ENCODE results near the gene CDK14.

The CDK14 gene

DNA sequence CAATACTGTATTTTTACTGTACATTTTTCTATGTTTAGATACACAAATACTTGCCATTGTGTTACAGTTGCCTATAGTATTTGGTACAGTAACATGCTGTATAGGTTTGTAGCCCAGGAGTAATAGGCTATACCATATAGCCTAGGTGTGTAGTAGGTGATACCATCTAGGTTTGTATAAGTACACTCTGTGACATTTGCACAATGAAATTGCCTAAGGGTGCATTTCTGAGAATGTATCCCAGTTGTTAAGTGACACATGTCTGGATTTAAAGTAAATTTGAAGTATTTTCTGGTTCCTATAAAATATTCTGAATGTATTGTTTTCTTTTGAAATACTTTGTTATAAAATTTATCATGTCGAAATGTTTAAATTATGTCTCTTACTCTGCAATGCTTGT is 7.2 kb downstream of the CDK14 start:
- H3K27ac ChIP-seq = no peak overlapping the region
- H3K9me3 ChIP-seq = no peaks in the 10 kb centered on the region
- no peak overlapping the region for H3K4me3 ChIP-seq
- peaks cover 0 to 10% (median 4%) of the 10 kb centered on the region in 4 donors for H3K4me1 ChIP-seq
- intact Hi-C loops (cut with DNase I; ENCODE audit: low total_unique reads) = no loop called here
- no peaks in the 10 kb centered on the region for H3K36me3 ChIP-seq
- TF ChIP-seq, protein P1, sequence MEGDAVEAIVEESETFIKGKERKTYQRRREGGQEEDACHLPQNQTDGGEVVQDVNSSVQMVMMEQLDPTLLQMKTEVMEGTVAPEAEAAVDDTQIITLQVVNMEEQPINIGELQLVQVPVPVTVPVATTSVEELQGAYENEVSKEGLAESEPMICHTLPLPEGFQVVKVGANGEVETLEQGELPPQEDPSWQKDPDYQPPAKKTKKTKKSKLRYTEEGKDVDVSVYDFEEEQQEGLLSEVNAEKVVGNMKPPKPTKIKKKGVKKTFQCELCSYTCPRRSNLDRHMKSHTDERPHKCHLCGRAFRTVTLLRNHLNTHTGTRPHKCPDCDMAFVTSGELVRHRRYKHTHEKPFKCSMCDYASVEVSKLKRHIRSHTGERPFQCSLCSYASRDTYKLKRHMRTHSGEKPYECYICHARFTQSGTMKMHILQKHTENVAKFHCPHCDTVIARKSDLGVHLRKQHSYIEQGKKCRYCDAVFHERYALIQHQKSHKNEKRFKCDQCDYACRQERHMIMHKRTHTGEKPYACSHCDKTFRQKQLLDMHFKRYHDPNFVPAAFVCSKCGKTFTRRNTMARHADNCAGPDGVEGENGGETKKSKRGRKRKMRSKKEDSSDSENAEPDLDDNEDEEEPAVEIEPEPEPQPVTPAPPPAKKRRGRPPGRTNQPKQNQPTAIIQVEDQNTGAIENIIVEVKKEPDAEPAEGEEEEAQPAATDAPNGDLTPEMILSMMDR (IDR thresholded peaks at IDR 0.05) = no peak
- H3K27me3 ChIP-seq = no peaks in the 10 kb centered on the region
- DNase-seq = no peak

DNA sequence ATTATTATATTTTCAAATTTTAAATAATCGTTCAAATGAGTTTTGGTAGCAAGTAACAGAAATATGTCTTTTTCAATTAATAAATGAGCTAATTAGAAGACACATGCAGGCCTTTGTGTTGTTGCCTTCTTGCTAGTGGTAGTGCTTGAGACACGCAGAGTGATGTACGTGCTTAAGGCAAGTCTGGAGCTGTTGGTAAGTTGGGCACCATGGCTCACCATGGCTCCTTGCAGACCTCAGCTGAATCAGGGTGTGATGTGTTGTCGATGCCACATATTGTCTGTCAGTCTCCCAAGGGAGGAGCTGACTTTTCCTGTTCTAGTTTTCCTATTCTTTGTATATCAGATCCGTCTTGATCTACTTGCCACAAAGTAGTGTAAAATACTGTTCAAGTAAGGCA is 8.3 kb downstream of the CDK14 start:
- Histone ChIP-seq H3K36me3 (no peaks in the 10 kb centered on the region), H3K9me3 (no peaks in the 10 kb centered on the region), H3K27ac (no peak overlapping the region), H3K27me3 (no peaks in the 10 kb centered on the region), H3K4me3 (no peak overlapping the region), H3K4me1 (peaks cover 0 to 9% (median under 1%) of the 10 kb centered on the region in 4 donors)
- TF ChIP-seq, protein P1 (IDR thresholded peaks at IDR 0.05) = no peak
- intact Hi-C loops (cut with DNase I; ENCODE audit: low total_unique reads) = no loop called here
- DNase-seq = no peak

DNA sequence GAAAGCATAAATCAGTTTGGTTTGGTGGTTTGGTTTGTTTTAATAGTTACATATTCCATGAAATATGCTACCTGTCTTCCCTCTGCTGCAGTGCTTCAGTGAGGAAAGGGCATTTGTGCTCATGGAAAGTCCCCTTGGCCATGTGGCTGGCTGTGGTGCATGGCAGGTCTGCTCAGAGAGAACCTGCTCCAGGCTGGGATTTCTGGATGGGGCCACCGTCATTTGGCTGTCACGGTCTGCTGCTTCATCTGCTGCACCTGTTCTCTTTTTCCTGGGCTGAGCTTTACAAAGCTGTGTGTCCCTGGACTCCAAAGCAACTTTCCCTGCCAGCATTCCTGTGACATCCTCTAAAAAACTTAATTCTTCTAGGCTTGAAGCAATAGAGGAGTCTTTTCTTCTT is 8.9 kb downstream of the CDK14 start:
- DNase-seq = no peak
- TF ChIP-seq, protein P1 (IDR thresholded peaks at IDR 0.05) = no peak
- no peak overlapping the region for H3K4me3 ChIP-seq
- intact Hi-C loops (cut with DNase I; ENCODE audit: low total_unique reads) = no loop called here
- H3K9me3 ChIP-seq = no peaks in the 10 kb centered on the region
- H3K27ac ChIP-seq = no peak overlapping the region
- peaks cover 0 to 9% (median 0%) of the 10 kb centered on the region in 4 donors for H3K4me1 ChIP-seq
- no peaks in the 10 kb centered on the region for H3K27me3 ChIP-seq
- H3K36me3 ChIP-seq = no peaks in the 10 kb centered on the region

DNA sequence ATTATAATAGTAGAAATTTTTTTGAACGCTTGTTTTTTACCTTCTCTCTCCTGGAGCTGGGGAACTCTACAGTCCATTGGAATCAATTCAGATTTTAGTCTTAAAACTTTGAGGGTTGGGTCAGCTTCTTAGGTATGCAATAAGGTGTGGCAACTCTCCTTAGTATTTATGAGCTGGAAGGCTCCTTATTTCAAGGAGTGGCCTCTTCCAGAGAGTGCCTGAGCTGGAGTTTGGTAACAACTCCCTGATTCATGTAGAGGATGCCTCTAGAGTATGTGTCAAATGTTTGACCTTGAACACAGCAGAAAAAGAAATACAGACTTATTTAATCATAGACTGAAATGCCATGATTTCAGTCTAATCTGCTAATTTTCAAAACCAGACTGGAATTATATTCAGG is 11.1 kb downstream of the CDK14 start:
- no peak for DNase-seq
- no peaks in the 10 kb centered on the region for H3K36me3 ChIP-seq
- H3K4me1 ChIP-seq = no peaks in the 10 kb centered on the region
- no peaks in the 10 kb centered on the region for H3K27me3 ChIP-seq
- intact Hi-C loops (cut with DNase I; ENCODE audit: low total_unique reads) = no loop called here
- TF ChIP-seq, protein P1 (IDR thresholded peaks at IDR 0.05) = no peak
- no peak overlapping the region for H3K27ac ChIP-seq
- H3K9me3 ChIP-seq = no peaks in the 10 kb centered on the region
- no peak overlapping the region for H3K4me3 ChIP-seq

DNA sequence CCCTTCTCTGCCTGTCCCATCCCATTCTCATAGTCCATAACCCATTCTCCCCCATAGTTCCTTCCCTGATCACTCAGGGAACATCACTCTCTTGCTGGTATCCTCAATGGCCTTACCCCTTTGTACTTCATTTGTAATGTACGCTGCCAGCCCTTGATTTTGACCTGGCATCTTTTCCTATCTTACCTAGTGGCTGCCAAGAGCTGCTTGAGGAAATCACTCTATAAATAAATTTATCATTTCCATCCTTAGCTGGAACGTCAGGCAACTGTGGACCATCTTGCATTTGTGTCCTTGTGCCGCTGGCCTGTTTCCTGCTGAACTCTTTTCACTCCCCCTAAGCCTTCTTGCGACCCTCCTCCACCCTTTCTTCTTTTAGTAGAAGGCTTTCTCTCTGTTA is 14.0 kb downstream of the CDK14 start:
- intact Hi-C loops (cut with DNase I; ENCODE audit: low total_unique reads) = no loop called here
- no peaks in the 10 kb centered on the region for H3K36me3 ChIP-seq
- no peak overlapping the region for H3K4me3 ChIP-seq
- no peaks in the 10 kb centered on the region for H3K27me3 ChIP-seq
- no peaks in the 10 kb centered on the region for H3K9me3 ChIP-seq
- peaks cover 0 to 8% (median 0%) of the 10 kb centered on the region in 4 donors for H3K4me1 ChIP-seq
- no peak for DNase-seq
- TF ChIP-seq, protein P1 (IDR thresholded peaks at IDR 0.05) = no peak
- H3K27ac ChIP-seq = no peak overlapping the region

DNA sequence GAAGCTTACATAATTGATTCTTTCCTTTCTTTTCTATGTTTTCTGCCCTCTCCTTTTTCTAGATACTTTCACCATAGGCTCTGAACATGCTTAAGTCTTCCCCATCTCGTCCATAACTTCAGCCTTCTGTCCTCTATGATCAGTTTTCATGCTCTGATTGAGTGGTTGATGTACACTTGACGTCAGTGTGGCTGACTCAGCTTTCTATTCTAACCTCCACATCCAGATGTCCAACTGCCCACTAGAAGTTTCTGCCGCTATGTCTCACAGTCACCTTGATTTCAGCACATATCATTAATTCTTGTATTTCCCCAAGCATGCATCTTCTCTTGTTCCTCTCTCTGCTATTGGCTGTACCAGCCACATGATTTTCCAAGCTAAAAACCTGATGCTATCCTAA is 15.0 kb downstream of the CDK14 start:
- Histone ChIP-seq H3K4me1 (peaks cover 0 to 8% (median 0%) of the 10 kb centered on the region in 4 donors), H3K36me3 (no peaks in the 10 kb centered on the region), H3K9me3 (no peaks in the 10 kb centered on the region), H3K27ac (no peak overlapping the region), H3K27me3 (no peaks in the 10 kb centered on the region), H3K4me3 (no peak overlapping the region)
- TF ChIP-seq, protein P1 (IDR thresholded peaks at IDR 0.05) = no peak
- intact Hi-C loops (cut with DNase I; ENCODE audit: low total_unique reads) = no loop called here
- DNase-seq = no peak

Measured in tibial artery (tissue), 4 donors.